Spleen (tissue), 11 donors: ENCODE results near the gene GNL1. TPM values are rescaled to one million over a fixed set of nuclear protein-coding genes. Genes with fewer than 3 reads are reported as not detected.

Experiments used
- DNase-seq: peaks from one replicate; pipeline ENCODE4 v3.0.0-alpha.2; 2020
- H3K27ac ChIP-seq, 8 donors: fragments of 200-600 bp; sonication (generic) in 7 of 8; 1 replicate in 4 of 8; 2 replicates in 4 of 8; pipeline versions ENCODE4 v1.5.0 to v1.8.0; 2016 to 2021; ENCODE audit warnings: inconsistent platforms in 4 of 8, mild to moderate bottlenecking in 4 of 8, moderate library complexity in 1 of 8
- H3K27me3 ChIP-seq, 7 donors: fragments of 200-600 bp; sonication (generic) in 6 of 7; replicated peaks in 1 of 7; 1 replicate in 4 of 7; 2 replicates in 3 of 7; pipeline versions ENCODE4 v1.5.0 to v1.8.0; 2016 to 2021; ENCODE audit warnings: inconsistent platforms in 3 of 7, mild to moderate bottlenecking in 1 of 7
- H3K36me3 ChIP-seq, 6 donors: fragments of 200-600 bp; sonication (generic) in 5 of 6; 1 replicate in 4 of 6; 2 replicates in 2 of 6; pipeline versions ENCODE4 v1.5.0 to v1.8.0; 2016 to 2021; ENCODE audit warnings: inconsistent platforms in 2 of 6
- H3K4me1 ChIP-seq, 6 donors: fragments of 200-600 bp; sonication (generic) in 5 of 6; 1 replicate in 3 of 6; 2 replicates in 3 of 6; pipeline versions ENCODE4 v1.5.0 to v1.8.0; 2016 to 2021; ENCODE audit warnings: inconsistent platforms in 3 of 6
- H3K4me3 ChIP-seq, 8 donors: fragments of 200-600 bp; sonication (generic) in 7 of 8; 1 replicate in 4 of 8; 2 replicates in 4 of 8; pipeline versions ENCODE4 v1.5.0 to v1.8.0; 2016 to 2021; ENCODE audit warnings: inconsistent platforms in 4 of 8, mild to moderate bottlenecking in 4 of 8, moderate library complexity in 2 of 8
- H3K9me3 ChIP-seq, 8 donors: fragments of 200-600 bp; sonication (generic) in 7 of 8; 1 replicate in 4 of 8; 2 replicates in 4 of 8; pipeline versions ENCODE4 v1.5.0 to v1.8.0; 2016 to 2021; ENCODE audit warnings: inconsistent platforms in 4 of 8
- CTCF ChIP-seq, 11 experiments: fragments of 200-600 bp in 7 of 11; fragments of 450-650 bp in 4 of 11; sonication (generic) in 4 of 11; IDR thresholded peaks in 8 of 11; conservative IDR thresholded peaks in 3 of 11; 1 replicate in 7 of 11; 2 replicates in 4 of 11; pipeline versions ENCODE4 v1.4.0 to v1.8.0; 2016 to 2021; ENCODE audit warnings: antibody characterized with exemption in 11 of 11, inconsistent platforms in 4 of 11, mild to moderate bottlenecking in 1 of 11
- POLR2A ChIP-seq, 3 donors: fragments of 450-650 bp; IDR thresholded peaks; one replicate each; pipeline ENCODE4 v1.5.1; 2017; ENCODE audit warnings: antibody characterized with exemption in 3 of 3, mild to moderate bottlenecking in 1 of 3
- POLR2AphosphoS5 ChIP-seq, 3 donors: sonication (generic); formaldehyde crosslinking; IDR thresholded peaks; one replicate each; pipeline ENCODE4 v1.5.1; 2017; ENCODE audit warnings: antibody characterized with exemption in 3 of 3
- WGBS, 5 donors: extraction: QIAGEN DNeasy Blood & Tissue Kit in 3 of 5; methylation state at CpG; one replicate each; pipeline versions ENCODE4 v1.1.5 to v1.1.7; 2013 to 2018; 5-methylcytosine and 5-hydroxymethylcytosine counted together
- intact Hi-C: fragments of 100-400 bp; cut with DNase I; formaldehyde crosslinking; loops from one replicate; pipeline ENCODE4 v1.15.0; 2023; ENCODE audit warnings: low total_unique reads
- polyA plus RNA-seq, 3 donors: library from polyadenylated mRNA; stranded (reverse); fragments of 200-250 nt; gene quantifications; one replicate each; pipeline ENCODE4 v1.2.1, GENCODE V29; 2013
- total RNA-seq, 7 donors: library from RNA; depleted of rRNA in 3 of 7; stranded (reverse); fragments of >200 nt in 3 of 7; fragmentation: NEBNext Ultra II Directional in 4 of 7; extraction: Animal tissue kit (Norgen Biotek cat#: 25700) in 4 of 7; gene quantifications; one replicate each; pipeline versions ENCODE4 v1.1.0 to v1.2.1, GENCODE V29; 2016 to 2021
- donor health status: healthy with polysubstance abuse.
- donor health status: DM: no; HTN: no; CAD: no; lungs with moderate emphysema.
- donor health status: DM: no; HTN: no; CAD: no.
- donor health status: Bipolar disorder and iron deficiency.
- donor health status: healthy.
- donor health status: DM: no; HTN: no; CAD: no.
- donor health status: DM: yes; HTN: yes; CAD: no.

The GNL1 gene
- total and polyA plus RNA-seq, 10 donors = 28.0 to 84.6 (median 50.6) TPM

DNA sequence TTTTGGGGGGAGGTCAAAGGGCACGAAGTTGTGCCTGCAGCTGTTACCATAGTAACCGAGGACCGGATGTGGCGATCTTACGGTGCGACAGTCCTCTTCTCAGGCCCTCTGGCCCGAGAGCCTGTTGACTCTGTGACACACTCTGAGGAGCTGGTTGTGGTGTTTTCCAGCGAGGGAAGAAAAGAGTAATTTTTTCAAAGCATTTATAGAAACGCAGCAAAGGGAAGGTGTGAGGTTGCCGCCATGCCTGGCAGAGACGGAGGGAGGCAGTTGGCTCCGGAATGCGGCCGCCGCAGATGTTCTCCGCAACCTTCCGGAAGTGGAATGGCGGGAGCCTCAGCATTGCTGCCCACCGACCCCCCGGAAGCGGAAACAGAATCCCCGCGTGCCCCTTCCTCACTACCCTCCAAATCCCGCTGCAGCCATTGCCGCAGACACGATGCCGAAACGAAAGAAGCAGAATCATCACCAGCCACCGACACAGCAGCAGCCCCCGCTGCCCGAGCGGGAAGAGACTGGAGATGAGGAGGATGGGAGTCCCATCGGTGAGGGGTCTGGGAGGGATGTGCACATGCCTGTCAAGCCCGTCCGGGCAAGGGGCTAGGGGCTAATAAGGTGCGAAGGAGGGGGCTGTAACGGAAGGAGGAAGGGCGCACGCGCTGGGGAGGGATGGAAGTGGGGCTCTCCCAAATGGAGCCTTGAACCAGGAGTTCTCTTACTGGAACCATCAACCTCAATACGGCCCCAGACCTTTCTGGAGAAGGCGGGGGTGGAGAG, 805 bp upstream of the GNL1 start, which contains the start of gene PRR3:
PRR3 (plus strand) TSS at position 390 of the 777 bp plus-strand sequence; CDS start at position 440, 50 bp downstream.
- 0 to 1% (median 0%) methylated on average over 42 of the region's 42 CpGs for WGBS, 5 donors

DNA sequence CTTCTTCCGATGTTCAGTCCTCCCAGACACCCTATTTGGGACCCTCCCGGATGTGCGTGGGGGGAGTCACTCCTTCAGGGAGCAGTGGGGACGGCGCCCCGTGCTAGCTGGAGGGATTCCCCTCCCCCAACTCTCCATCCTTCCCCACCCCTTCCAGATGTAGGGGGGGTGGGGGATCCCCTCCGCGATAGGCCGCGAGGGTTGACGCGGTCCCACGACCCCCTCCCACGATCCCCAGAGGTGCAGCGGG, 548 bp downstream of the GNL1 start:
- no peak for DNase-seq
- Histone ChIP-seq H3K4me1 (peaks cover 21 to 54% (median 35%) of the 10 kb centered on the region in 6 donors), H3K4me3 (peak overlapping the region; percentile 77 to 98 (median 90)), H3K27me3 (no peaks in the 10 kb centered on the region), H3K36me3 (peaks cover 0 to 56% (median 36%) of the 10 kb centered on the region in 6 donors), H3K9me3 (no peaks in the 10 kb centered on the region), H3K27ac (peak overlapping the region; percentile 98 to 100 (median 99))
- TF ChIP-seq POLR2A (IDR thresholded peaks at IDR 0.05) (no peak), POLR2AphosphoS5 (IDR thresholded peaks at IDR 0.05) (no peak), CTCF (IDR thresholded peaks at IDR 0.05 in 8 of 11, conservative IDR thresholded peaks at IDR 0.05 in 3 of 11) (no peak)
- WGBS, 5 donors = 0 to 2% (median 1%) methylated on average over 9 to 15 of the region's 15 CpGs
- intact Hi-C loops = no loop called here

More for the DNA sequence above, 805 bp upstream of the GNL1 start, which contains the start of gene PRR3:
- intact Hi-C loops = no loop called here
- Histone ChIP-seq H3K4me1 (peaks cover 21 to 54% (median 35%) of the 10 kb centered on the region in 6 donors), H3K27ac (peak within 1 kb of the TSS; percentile 98 to 100 (median 99)), H3K9me3 (no peaks in the 10 kb centered on the region), H3K36me3 (peaks cover 0 to 53% (median 27%) of the 10 kb centered on the region in 6 donors), H3K4me3 (peak within 1 kb of the TSS; percentile 77 to 98 (median 90)), H3K27me3 (no peaks in the 10 kb centered on the region)
- TF ChIP-seq POLR2A (IDR thresholded peaks at IDR 0.05) (peak in 1 of 3 donors; percentile 5), CTCF (IDR thresholded peaks at IDR 0.05 in 8 of 11, conservative IDR thresholded peaks at IDR 0.05 in 3 of 11) (no peak), POLR2AphosphoS5 (IDR thresholded peaks at IDR 0.05) (peak; percentile 75 to 86 (median 84))
- peak; percentile 96 for DNase-seq

- intact Hi-C loops = no loop called here
- H3K27ac ChIP-seq = peak overlapping the region; percentile 98 to 100 (median 99)
- 15 to 26% (median 19%) methylated on average over 29 to 34 of the region's 34 CpGs for WGBS, 5 donors
Observed at GRCh38 chr6:30554962-30555815, 1.1 kb downstream of the GNL1 start.

More at GRCh38 chr6:30554962-30555815, 1.1 kb downstream of the GNL1 start:
- Histone ChIP-seq H3K27me3 (no peaks in the 10 kb centered on the region), H3K9me3 (no peaks in the 10 kb centered on the region), H3K4me1 (peaks cover 21 to 54% (median 35%) of the 10 kb centered on the region in 6 donors), H3K4me3 (peak overlapping the region; percentile 77 to 98 (median 90)), H3K36me3 (peaks cover 0 to 61% (median 38%) of the 10 kb centered on the region in 6 donors)
- TF ChIP-seq CTCF (IDR thresholded peaks at IDR 0.05 in 8 of 11, conservative IDR thresholded peaks at IDR 0.05 in 3 of 11) (no peak), POLR2AphosphoS5 (IDR thresholded peaks at IDR 0.05) (no peak), POLR2A (IDR thresholded peaks at IDR 0.05) (no peak)
- DNase-seq = peak; percentile 88
